H9 (cell line): Measurements from ENCODE around the gene HOXB8. TPM values are rescaled to one million over a fixed set of nuclear protein-coding genes. Genes with fewer than 3 reads are reported as not detected.

Experiments
- DNase-seq: peaks from one replicate; pipeline ENCODE4 v3.0.0-alpha.2; 2017
- H2AFZ ChIP-seq: one replicate; pipeline ENCODE4 v1.6.1; 2013; ENCODE audit warnings: mild to moderate bottlenecking, low read length, control low read depth, moderate library complexity
- H2AK5ac ChIP-seq: 2 replicates; pipeline ENCODE4 v1.6.1; 2013; ENCODE audit warnings: low read length, control low read depth, mixed read lengths; ENCODE audit not compliant: insufficient read length
- H2BK120ac ChIP-seq: one replicate; pipeline ENCODE4 v1.6.1; 2013; ENCODE audit warnings: low read depth, mild to moderate bottlenecking, low read length, control low read depth, inconsistent platforms; ENCODE audit not compliant: poor library complexity, severe bottlenecking
- H2BK12ac ChIP-seq: 2 replicates; pipeline ENCODE4 v1.6.1; 2013; ENCODE audit warnings: low read length, control low read depth, mixed read lengths, low read depth; ENCODE audit not compliant: insufficient read length
- H2BK15ac ChIP-seq: 2 replicates; pipeline ENCODE4 v1.6.1; 2013; ENCODE audit warnings: low read depth, low read length, control low read depth
- H2BK20ac ChIP-seq: one replicate; pipeline ENCODE4 v1.6.1; 2013; ENCODE audit warnings: low read depth, mild to moderate bottlenecking, low read length, control low read depth, inconsistent platforms; ENCODE audit not compliant: poor library complexity, severe bottlenecking
- H2BK5ac ChIP-seq: 2 replicates; pipeline ENCODE4 v1.6.1; 2013; ENCODE audit warnings: low read length, control low read depth, mixed read lengths; ENCODE audit not compliant: insufficient read length
- H3K14ac ChIP-seq: 2 replicates; pipeline ENCODE4 v1.6.1; 2013; ENCODE audit warnings: low read length, control low read depth; ENCODE audit not compliant: insufficient read depth
- H3K18ac ChIP-seq: 2 replicates; pipeline ENCODE4 v1.6.1; 2013; ENCODE audit warnings: low read depth, mild to moderate bottlenecking, mixed read lengths, low read length, control low read depth; ENCODE audit not compliant: insufficient read length
- H3K23ac ChIP-seq: 2 replicates; pipeline ENCODE4 v1.6.1; 2013; ENCODE audit warnings: low read length, control low read depth, mixed read lengths, low read depth; ENCODE audit not compliant: insufficient read length
- H3K23me2 ChIP-seq: 2 replicates; pipeline ENCODE4 v1.6.1; 2013; ENCODE audit warnings: low read depth, mild to moderate bottlenecking, mixed read lengths, low read length, control low read depth; ENCODE audit not compliant: insufficient read length, poor library complexity, severe bottlenecking
- H3K27ac ChIP-seq: 2 replicates; pipeline ENCODE4 v1.5.1; 2013; ENCODE audit warnings: low read length, control low read depth, mixed read lengths, low read depth; ENCODE audit not compliant: insufficient read length
- H3K27me3 ChIP-seq: 2 replicates; pipeline ENCODE4 v1.6.1; 2013; ENCODE audit warnings: low read length, control low read depth, inconsistent platforms; ENCODE audit not compliant: insufficient read depth
- H3K4ac ChIP-seq: 2 replicates; pipeline ENCODE4 v1.6.1; 2013; ENCODE audit warnings: low read depth, mild to moderate bottlenecking, control low read depth, inconsistent platforms, low read length, moderate library complexity
- H3K4me1 ChIP-seq: 2 replicates; pipeline ENCODE4 v1.6.1; 2013; ENCODE audit warnings: low read length, control low read depth, inconsistent platforms; ENCODE audit not compliant: insufficient read depth
- H3K4me2 ChIP-seq: 2 replicates; pipeline ENCODE4 v1.6.1; 2013; ENCODE audit warnings: low read length, control low read depth, mixed read lengths; ENCODE audit not compliant: insufficient read length, insufficient read depth
- H3K56ac ChIP-seq: 2 replicates; pipeline ENCODE4 v1.6.1; 2013; ENCODE audit warnings: low read depth, mild to moderate bottlenecking, mixed read lengths, low read length, control low read depth; ENCODE audit not compliant: insufficient read length
- H3K79me1 ChIP-seq: 2 replicates; pipeline ENCODE4 v1.6.1; 2013; ENCODE audit warnings: low read depth, mild to moderate bottlenecking, moderate library complexity, low read length, control low read depth, inconsistent platforms; ENCODE audit not compliant: insufficient read depth, poor library complexity, severe bottlenecking
- H3K79me2 ChIP-seq: 2 replicates; pipeline ENCODE4 v1.6.1; 2013; ENCODE audit warnings: low read length, control low read depth, inconsistent platforms; ENCODE audit not compliant: insufficient read depth
- H3K9ac ChIP-seq: 2 replicates; pipeline ENCODE4 v1.6.1; 2013; ENCODE audit warnings: low read length, control low read depth, mixed read lengths; ENCODE audit not compliant: insufficient read length; ENCODE audit errors: extremely low read depth
- H3K9me3 ChIP-seq: one replicate; pipeline ENCODE4 v1.6.1; 2013; ENCODE audit warnings: low read depth, low read length, inconsistent platforms; ENCODE audit not compliant: control insufficient read depth
- H3T11ph ChIP-seq: one replicate; pipeline ENCODE4 v1.6.1; 2013; ENCODE audit warnings: mild to moderate bottlenecking, low read length, control low read depth, inconsistent platforms
- H4K20me1 ChIP-seq: one replicate; pipeline ENCODE4 v1.6.1; 2013; ENCODE audit not compliant: control insufficient read depth, insufficient read length, insufficient read depth
- H4K5ac ChIP-seq: 2 replicates; pipeline ENCODE4 v1.6.1; 2013; ENCODE audit warnings: low read depth, mild to moderate bottlenecking, mixed read lengths, low read length, control low read depth; ENCODE audit not compliant: insufficient read length
- H4K8ac ChIP-seq: replicated peaks from 2 replicates; pipeline ENCODE4 v1.6.1; 2013; ENCODE audit warnings: low read length, control low read depth, mixed read lengths, low read depth; ENCODE audit not compliant: insufficient read length
- H4K91ac ChIP-seq: 2 replicates; pipeline ENCODE4 v1.6.1; 2013; ENCODE audit warnings: low read depth, mild to moderate bottlenecking, moderate library complexity, mixed read lengths, low read length, control low read depth; ENCODE audit not compliant: insufficient read length
- H3K27ac Mint-ChIP-seq, 3 experiments: 2 replicates in 2 of 3; 3 replicates in 1 of 3; pipeline ENCODE4 v1.8.0; 2020 to 2021; ENCODE audit warnings: mixed read lengths in 3 of 3, mild to moderate bottlenecking in 1 of 3, moderate library complexity in 1 of 3
- H3K27me3 Mint-ChIP-seq: 2 replicates; pipeline ENCODE4 v1.8.0; 2021; ENCODE audit warnings: low read depth, mild to moderate bottlenecking, moderate library complexity, mixed read lengths
- H3K36me3 Mint-ChIP-seq, 3 experiments: 2 replicates in 2 of 3; 3 replicates in 1 of 3; pipeline ENCODE4 v1.8.0; 2020 to 2021; ENCODE audit warnings: low read depth in 3 of 3, mixed read lengths in 3 of 3; ENCODE audit not compliant: insufficient read depth in 1 of 3
- H3K4me1 Mint-ChIP-seq, 2 experiments: 2 replicates each; pipeline ENCODE4 v1.8.0; 2020; ENCODE audit warnings: mixed read lengths in 2 of 2
- H3K4me3 Mint-ChIP-seq, 2 experiments: 2 replicates in 1 of 2; 3 replicates in 1 of 2; pipeline ENCODE4 v1.8.0; 2020 to 2021; ENCODE audit warnings: mild to moderate bottlenecking in 2 of 2, mixed read lengths in 2 of 2, moderate library complexity in 1 of 2
- H3K9me3 Mint-ChIP-seq, 2 experiments: 2 replicates in 1 of 2; 3 replicates in 1 of 2; pipeline ENCODE4 v1.8.0; 2020; ENCODE audit warnings: mild to moderate bottlenecking in 2 of 2, mixed read lengths in 2 of 2, moderate library complexity in 1 of 2
- CTCF ChIP-seq: fragments of 200-600 bp; sonication (generic); conservative IDR thresholded peaks from 3 replicates; pipeline ENCODE4 v1.8.0; 2021; ENCODE audit warnings: antibody characterized with exemption, mild to moderate bottlenecking
- WGBS: extraction: QIAGEN DNeasy Blood & Tissue Kit; methylation state at CpG from one replicate; pipeline ENCODE4 v1.1.7; 2013; ENCODE audit warnings: missing lambda C conversion rate, low lambda C conversion rate, mixed read lengths; ENCODE audit not compliant: insufficient read length; ENCODE audit errors: extremely low coverage; 5-methylcytosine and 5-hydroxymethylcytosine counted together
- total RNA-seq: library from RNA; stranded (reverse); gene quantifications from 2 replicates; pipeline ENCODE4 v1.2.1, GENCODE V29; 2021

The HOXB8 gene
- total RNA-seq, 1 experiment from 2014 or later, result not detected

- H3K23ac ChIP-seq, result no peak overlapping the region
- H3K9me3 Mint-ChIP-seq, result peaks cover 0 to 10% of the 10 kb centered on the region in 2 experiments; a peak in 2 of 5 replicates
- peaks cover 99% of the 10 kb centered on the region for H3K27me3 ChIP-seq
- H3K4me1 Mint-ChIP-seq, result peaks cover 3 to 12% of the 10 kb centered on the region in 2 experiments; a peak in 3 of 4 replicates
- no peak overlapping the region for H4K5ac ChIP-seq
- H3K27ac Mint-ChIP-seq, result no peak overlapping the region
- H3K9ac ChIP-seq, result no peak overlapping the region
- H2BK15ac ChIP-seq, result no peak overlapping the region
- H3K18ac ChIP-seq, result no peak overlapping the region
- H3K27ac ChIP-seq, result no peak overlapping the region
- no peak overlapping the region for H4K91ac ChIP-seq
- no peaks in the 10 kb centered on the region for H3K23me2 ChIP-seq
- WGBS, result no CpG with 5 or more reads among the region's 2 CpGs
- peak overlapping the region in 1 of 2 experiments; percentile 63; a peak in 1 of 5 replicates for H3K4me3 Mint-ChIP-seq
- H2BK120ac ChIP-seq, result no peak overlapping the region
- no peak overlapping the region for H3K4me2 ChIP-seq
- no peak overlapping the region for H3K14ac ChIP-seq
- no peak overlapping the region for H2BK5ac ChIP-seq
- no peaks in the 10 kb centered on the region for H3K9me3 ChIP-seq
- H2AFZ ChIP-seq, result no peak overlapping the region
- H3K56ac ChIP-seq, result no peak overlapping the region
- no peak for TF ChIP-seq CTCF
- peaks cover 2% of the 10 kb centered on the region for H4K20me1 ChIP-seq
- H2BK20ac ChIP-seq, result no peak overlapping the region
- H2AK5ac ChIP-seq, result no peak overlapping the region
- H3K79me2 ChIP-seq, result no peaks in the 10 kb centered on the region
- peaks cover 2% of the 10 kb centered on the region; the same call in 1 of the 2 replicates for H3K4me1 ChIP-seq
- peaks cover 39% of the 10 kb centered on the region for H3K27me3 Mint-ChIP-seq
- no peaks in the 10 kb centered on the region; a peak in 1 of 7 replicates for H3K36me3 Mint-ChIP-seq
- no peak overlapping the region for H2BK12ac ChIP-seq
- no peak overlapping the region for H3K4ac ChIP-seq
- DNase-seq, result no peak
- H4K8ac ChIP-seq, result no peak overlapping the region
- H3T11ph ChIP-seq, result no peak overlapping the region
- no peaks in the 10 kb centered on the region for H3K79me1 ChIP-seq
Observed at GRCh38 chr17:48565022-48565554, 50.0 kb downstream of the HOXB8 start.
